Measurements from ENCODE around the gene DSC2.
"Not testable (repeated sequence)": the region's sequence is repeated elsewhere in the genome, so short reads cannot be mapped to it uniquely, and the experiment has no call there.

The DSC2 gene

DNA sequence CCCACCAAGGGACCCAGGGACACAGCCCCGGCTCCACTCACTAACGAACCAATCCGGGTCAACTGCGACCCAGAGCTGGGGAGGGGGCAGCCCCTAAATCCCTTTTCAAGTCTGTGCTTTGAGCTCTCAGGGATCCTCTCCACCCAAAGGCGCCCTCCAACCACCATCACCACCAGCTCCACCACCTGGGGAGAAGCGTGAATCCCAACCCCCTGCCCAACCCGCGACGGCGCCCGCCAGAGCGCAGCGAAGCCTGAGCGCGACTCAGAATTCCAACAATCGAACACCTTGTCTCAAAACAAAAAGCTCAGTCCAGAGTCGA lies 60.2 kb downstream of the DSC2 start:
- Histone ChIP-seq H3K4me1 (ENCODE audit: control insufficient read depth, insufficient read depth, low read length) (no peaks in the 10 kb centered on the region), H3K9me3 (replicated peaks; ENCODE audit: low read length) (peaks cover 9% of the 10 kb centered on the region), H3K36me3 (ENCODE audit: insufficient read depth, low read length) (no peaks in the 10 kb centered on the region), H3K4me3 (ENCODE audit: low read length) (no peak overlapping the region), H3K9ac (ENCODE audit: low read depth, low read length) (no peak overlapping the region), H3K4me2 (ENCODE audit: low read length) (no peak overlapping the region), H3K27me3 (ENCODE audit: control insufficient read depth, insufficient read depth, low read length) (peaks cover 18% of the 10 kb centered on the region)

DNA sequence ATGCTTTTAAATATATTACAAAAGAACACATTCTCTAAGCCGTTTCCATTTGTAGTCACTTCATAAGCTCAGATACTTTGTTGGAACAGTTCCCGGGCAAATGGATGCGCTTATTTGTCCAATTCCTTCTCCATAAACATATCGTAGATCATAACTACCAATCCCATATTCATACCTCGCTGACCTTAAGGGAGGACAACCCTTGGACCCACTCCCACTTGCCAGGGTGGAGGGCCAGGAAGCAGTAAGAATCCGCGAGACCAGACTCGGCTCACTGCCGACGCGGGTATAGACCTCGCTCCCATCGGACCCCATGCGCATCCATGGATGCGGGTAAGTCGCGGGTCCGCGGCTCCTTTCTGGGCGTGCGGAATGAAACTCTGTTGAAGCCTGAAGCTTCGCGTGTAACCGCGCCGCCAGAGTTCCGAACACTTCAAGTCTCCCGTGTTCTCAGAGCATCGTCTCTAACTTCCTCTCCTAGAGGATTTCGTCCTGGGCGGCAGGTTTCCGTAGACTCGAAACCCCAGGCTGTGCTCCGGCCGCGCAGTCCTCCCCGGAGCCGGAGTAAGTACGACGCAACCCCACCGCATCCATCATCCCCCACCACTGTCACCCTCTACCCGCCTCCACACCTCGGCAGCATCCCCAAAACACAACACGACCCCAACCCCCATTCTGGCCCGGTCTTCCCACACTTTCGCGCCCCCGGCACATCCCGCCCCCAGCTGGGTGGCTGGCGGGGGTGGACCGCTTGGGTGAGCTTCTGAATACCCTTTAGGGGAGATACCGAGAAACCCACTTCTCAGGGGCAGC lies 60.7 kb downstream of the DSC2 start:
- no peak overlapping the region for H3K4me2 ChIP-seq (ENCODE audit: low read length)
- H3K27me3 ChIP-seq (ENCODE audit: control insufficient read depth, insufficient read depth, low read length): peaks cover 18% of the 10 kb centered on the region
- H3K9me3 ChIP-seq (replicated peaks; ENCODE audit: low read length): peaks cover 9% of the 10 kb centered on the region
- no peaks in the 10 kb centered on the region for H3K36me3 ChIP-seq (ENCODE audit: insufficient read depth, low read length)
- no peaks in the 10 kb centered on the region for H3K4me1 ChIP-seq (ENCODE audit: control insufficient read depth, insufficient read depth, low read length)
- H3K4me3 ChIP-seq (ENCODE audit: low read length): no peak overlapping the region
- H3K9ac ChIP-seq (ENCODE audit: low read depth, low read length): no peak overlapping the region

DNA sequence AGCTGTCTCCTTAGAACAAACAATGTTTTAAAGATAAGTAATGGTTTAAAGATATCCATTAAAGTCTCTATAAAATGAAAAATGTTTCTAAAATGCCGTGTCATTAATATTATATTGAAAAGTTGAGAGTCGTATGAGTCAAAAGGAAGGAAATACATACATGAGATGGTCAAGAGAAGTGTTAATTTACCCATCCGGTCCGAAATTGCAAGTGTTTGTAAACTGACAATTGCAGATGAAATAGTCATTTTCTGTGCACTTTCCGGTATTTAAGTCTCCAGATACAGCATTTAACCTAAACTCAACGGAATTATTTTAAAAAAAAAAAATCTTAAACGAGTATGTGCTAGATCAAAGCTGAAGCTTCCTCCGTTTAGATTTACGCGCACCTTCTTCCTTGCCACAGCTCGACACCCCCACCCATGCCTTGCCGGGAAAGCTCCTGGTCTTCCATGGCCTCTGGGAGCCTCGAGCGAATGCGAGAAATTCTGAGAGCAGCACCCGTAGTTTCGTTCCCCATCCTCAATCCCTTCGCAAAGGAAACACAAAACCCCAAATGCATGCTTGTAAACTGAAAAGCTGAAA lies 61.4 kb downstream of the DSC2 start:
- Histone ChIP-seq H3K4me1 (ENCODE audit: control insufficient read depth, insufficient read depth, low read length) (no peaks in the 10 kb centered on the region), H3K4me3 (ENCODE audit: low read length) (no peak overlapping the region), H3K27me3 (ENCODE audit: control insufficient read depth, insufficient read depth, low read length) (peaks cover 18% of the 10 kb centered on the region), H3K9ac (ENCODE audit: low read depth, low read length) (no peak overlapping the region), H3K9me3 (replicated peaks; ENCODE audit: low read length) (peaks cover 4% of the 10 kb centered on the region), H3K36me3 (ENCODE audit: insufficient read depth, low read length) (no peaks in the 10 kb centered on the region), H3K4me2 (ENCODE audit: low read length) (no peak overlapping the region)

DNA sequence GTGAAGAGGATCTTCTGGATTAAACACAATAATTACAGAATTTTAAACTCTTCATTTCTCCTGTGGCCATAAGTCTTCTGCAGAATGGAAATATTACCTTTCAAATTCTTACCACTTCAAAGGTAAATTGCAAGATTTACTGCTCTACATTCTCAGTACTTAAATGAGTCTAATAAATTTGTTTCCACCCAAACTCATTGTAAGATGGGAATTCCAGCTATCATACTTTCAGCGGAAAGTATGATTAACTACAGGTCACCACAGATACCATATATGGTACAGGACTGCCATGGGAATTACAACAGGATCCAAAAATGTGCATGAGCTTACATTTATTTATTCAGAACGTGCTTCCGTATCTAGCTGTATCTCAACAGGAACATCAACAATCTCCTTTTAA lies 62.8 kb downstream of the DSC2 start:
- Histone ChIP-seq H3K4me3 (ENCODE audit: low read length) (no peak overlapping the region), H3K27me3 (ENCODE audit: control insufficient read depth, insufficient read depth, low read length) (peaks cover 18% of the 10 kb centered on the region), H3K36me3 (ENCODE audit: insufficient read depth, low read length) (no peaks in the 10 kb centered on the region), H3K9me3 (replicated peaks; ENCODE audit: low read length) (no peaks in the 10 kb centered on the region), H3K9ac (ENCODE audit: low read depth, low read length) (no peak overlapping the region), H3K4me1 (ENCODE audit: control insufficient read depth, insufficient read depth, low read length) (no peaks in the 10 kb centered on the region), H3K4me2 (ENCODE audit: low read length) (no peak overlapping the region)

DNA sequence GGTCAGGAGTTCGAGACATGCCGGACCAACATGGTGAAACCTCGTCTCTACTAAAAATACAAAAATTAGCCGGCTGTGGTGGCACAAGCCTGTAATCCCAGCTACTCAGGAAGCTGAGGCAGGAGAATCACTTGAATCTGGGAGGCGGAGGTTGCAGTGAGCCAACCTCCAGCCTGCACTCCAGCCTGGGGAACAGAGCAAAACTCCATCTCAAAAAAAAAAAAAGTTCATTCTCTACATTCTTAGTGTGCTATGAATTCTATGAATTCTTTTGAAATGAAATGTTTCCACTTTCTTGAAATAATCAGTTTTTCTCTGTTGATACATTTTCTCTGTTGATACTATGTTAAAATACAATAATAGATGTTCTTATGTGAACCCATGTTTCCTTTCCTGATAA lies 64.5 kb downstream of the DSC2 start:
- H3K4me1 ChIP-seq (ENCODE audit: control insufficient read depth, insufficient read depth, low read length); H3K36me3 ChIP-seq (ENCODE audit: insufficient read depth, low read length); H3K4me2 ChIP-seq (ENCODE audit: low read length); H3K9ac ChIP-seq (ENCODE audit: low read depth, low read length); H3K4me3 ChIP-seq (ENCODE audit: low read length); H3K9me3 ChIP-seq (replicated peaks; ENCODE audit: low read length): not testable (repeated sequence)
- H3K27me3 ChIP-seq (ENCODE audit: control insufficient read depth, insufficient read depth, low read length): peaks cover 18% of the 10 kb centered on the region

DNA sequence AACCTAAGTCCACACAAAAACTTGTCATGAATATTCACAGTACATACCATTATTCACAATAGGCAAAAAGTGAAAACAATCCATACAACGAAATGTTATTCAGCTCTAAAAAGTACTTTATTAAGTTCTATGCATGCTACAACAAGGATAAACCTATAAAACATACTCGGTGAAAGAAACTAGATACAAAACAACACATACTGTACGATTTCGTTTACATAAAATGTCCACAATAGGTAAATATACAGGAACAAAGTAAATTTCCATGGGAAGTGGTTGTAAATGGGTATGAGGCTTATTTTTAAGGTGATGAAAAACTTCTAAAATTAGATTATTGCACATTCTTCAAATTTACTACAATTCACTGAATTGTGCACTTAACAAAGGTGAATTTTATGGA lies 67.7 kb downstream of the DSC2 start:
- Histone ChIP-seq H3K27me3 (ENCODE audit: control insufficient read depth, insufficient read depth, low read length) (no peaks in the 10 kb centered on the region), H3K9me3 (replicated peaks; ENCODE audit: low read length) (no peaks in the 10 kb centered on the region), H3K9ac (ENCODE audit: low read depth, low read length) (no peak overlapping the region), H3K4me1 (ENCODE audit: control insufficient read depth, insufficient read depth, low read length) (no peaks in the 10 kb centered on the region), H3K36me3 (ENCODE audit: insufficient read depth, low read length) (no peaks in the 10 kb centered on the region), H3K4me2 (ENCODE audit: low read length) (no peak overlapping the region), H3K4me3 (ENCODE audit: low read length) (no peak overlapping the region)

DNA sequence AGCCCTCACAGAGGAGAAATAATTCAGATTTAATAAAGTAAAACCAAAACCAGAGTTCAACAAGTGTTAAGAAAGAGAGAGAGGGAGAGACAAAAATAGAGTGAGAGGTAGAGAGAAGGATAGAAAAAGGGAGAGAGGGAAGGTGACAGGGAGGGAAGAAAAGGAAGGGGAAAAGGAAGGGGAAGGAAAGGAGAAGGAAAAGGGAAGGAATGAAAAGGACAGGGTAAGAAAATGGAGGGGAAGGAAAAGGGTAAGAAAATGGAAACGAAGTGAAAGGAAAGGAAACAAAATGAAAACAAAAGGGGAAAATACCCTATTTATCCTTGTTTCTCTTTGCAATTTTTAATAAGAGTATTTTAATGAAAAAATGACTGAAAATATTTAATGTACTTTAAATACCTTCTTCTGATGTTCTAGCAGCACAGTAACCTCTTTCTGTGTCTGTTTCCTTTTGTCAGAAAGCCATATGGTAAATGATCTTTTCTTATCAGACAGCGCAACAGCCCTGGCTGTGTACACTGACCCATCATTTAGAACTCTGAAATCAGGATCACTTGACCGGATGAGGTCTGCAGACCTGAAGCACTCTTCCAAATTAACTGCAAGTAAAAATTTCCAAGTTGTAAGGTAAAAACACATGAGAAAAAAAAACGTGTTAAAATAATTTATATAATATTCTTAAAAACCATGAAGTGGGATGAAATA lies 71.5 kb downstream of the DSC2 start:
- H3K4me2 ChIP-seq (ENCODE audit: low read length): no peak overlapping the region
- no peaks in the 10 kb centered on the region for H3K36me3 ChIP-seq (ENCODE audit: insufficient read depth, low read length)
- no peaks in the 10 kb centered on the region for H3K4me1 ChIP-seq (ENCODE audit: control insufficient read depth, insufficient read depth, low read length)
- no peak overlapping the region for H3K4me3 ChIP-seq (ENCODE audit: low read length)
- no peaks in the 10 kb centered on the region for H3K27me3 ChIP-seq (ENCODE audit: control insufficient read depth, insufficient read depth, low read length)
- H3K9me3 ChIP-seq (replicated peaks; ENCODE audit: low read length): no peaks in the 10 kb centered on the region
- H3K9ac ChIP-seq (ENCODE audit: low read depth, low read length): no peak overlapping the region

DNA sequence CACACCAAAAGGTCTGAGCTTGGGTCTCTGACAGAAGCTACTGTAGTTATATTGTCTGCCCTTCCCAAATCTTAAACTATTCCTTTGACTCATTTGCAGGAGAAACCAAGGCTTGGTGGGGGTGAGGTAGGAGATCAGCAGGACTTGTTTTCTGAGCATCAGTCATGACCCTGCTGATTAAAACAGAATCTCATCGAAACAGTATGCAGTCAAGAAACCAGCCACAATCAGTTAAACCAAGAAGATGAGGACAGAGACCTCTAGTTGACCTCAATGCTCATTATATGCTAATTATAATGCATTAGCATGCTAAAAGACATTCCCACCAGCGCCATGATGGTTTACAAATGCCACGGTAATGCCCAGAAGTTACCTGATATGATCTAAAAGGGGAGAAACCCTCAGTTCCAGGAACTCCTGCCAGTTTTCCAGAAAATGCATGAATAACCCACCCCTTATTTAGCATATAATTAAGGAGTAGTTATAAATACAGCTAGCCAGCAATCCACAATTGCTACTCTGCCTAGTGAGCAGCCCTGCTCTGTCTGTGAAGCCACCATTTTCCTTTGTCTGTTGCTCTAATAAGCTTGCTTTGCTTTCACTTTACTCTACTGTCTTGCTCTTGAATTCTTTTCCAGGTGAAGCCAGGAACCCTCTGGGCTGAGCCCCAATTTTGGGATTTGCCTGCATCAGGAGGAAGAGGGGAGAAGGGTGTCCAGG lies 86.3 kb downstream of the DSC2 start:
- H3K4me1 ChIP-seq (ENCODE audit: control insufficient read depth, insufficient read depth, low read length): no peaks in the 10 kb centered on the region
- no peak overlapping the region for H3K4me3 ChIP-seq (ENCODE audit: low read length)
- H3K36me3 ChIP-seq (ENCODE audit: insufficient read depth, low read length): no peaks in the 10 kb centered on the region
- no peaks in the 10 kb centered on the region for H3K27me3 ChIP-seq (ENCODE audit: control insufficient read depth, insufficient read depth, low read length)
- no peak overlapping the region for H3K4me2 ChIP-seq (ENCODE audit: low read length)
- H3K9me3 ChIP-seq (replicated peaks; ENCODE audit: low read length): peaks cover 5% of the 10 kb centered on the region
- H3K9ac ChIP-seq (ENCODE audit: low read depth, low read length): no peak overlapping the region

DNA sequence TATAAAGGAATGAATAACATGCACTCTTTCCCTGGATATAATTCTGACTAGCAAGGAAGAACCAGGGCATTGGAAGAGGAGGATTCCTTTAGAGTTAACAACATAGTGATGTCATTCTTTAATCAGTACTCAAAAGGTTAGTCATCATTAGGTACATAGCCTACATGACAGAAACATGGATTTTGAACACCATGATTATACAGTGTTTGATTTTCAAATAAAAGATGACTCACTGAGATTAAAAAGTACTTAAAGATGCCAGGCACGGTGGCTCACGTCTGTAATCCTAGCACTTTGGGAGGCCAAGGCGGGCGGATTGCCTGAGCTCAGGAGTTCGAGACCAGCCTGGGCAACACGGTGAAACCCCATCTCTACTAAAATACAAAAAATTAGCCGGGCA lies 90.8 kb downstream of the DSC2 start:
- not testable (repeated sequence) for H3K4me2 ChIP-seq (ENCODE audit: low read length); H3K4me3 ChIP-seq (ENCODE audit: low read length); H3K27me3 ChIP-seq (ENCODE audit: control insufficient read depth, insufficient read depth, low read length); H3K36me3 ChIP-seq (ENCODE audit: insufficient read depth, low read length); H3K9me3 ChIP-seq (replicated peaks; ENCODE audit: low read length); H3K4me1 ChIP-seq (ENCODE audit: control insufficient read depth, insufficient read depth, low read length); H3K9ac ChIP-seq (ENCODE audit: low read depth, low read length)

DNA sequence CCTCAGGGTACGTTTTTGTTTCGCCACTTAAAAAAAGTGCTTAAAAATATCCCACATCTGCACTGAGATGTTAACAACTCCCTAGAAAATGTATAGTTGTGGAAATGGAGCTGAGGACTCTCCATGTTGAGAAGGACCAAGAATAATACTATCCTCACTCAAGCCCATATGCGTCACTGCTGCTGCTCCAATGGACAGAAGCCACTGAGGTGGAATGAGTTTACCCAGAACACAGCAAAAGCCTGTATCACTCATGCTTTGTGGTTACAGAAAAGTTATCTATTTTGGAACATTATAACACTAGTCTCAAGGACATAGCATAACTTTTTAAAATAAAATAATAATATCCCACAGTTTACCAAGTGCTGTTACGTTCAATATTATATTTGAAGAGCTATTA lies 91.6 kb downstream of the DSC2 start:
- Histone ChIP-seq H3K4me3 (ENCODE audit: low read length) (no peak overlapping the region), H3K27me3 (ENCODE audit: control insufficient read depth, insufficient read depth, low read length) (no peaks in the 10 kb centered on the region), H3K9ac (ENCODE audit: low read depth, low read length) (no peak overlapping the region), H3K36me3 (ENCODE audit: insufficient read depth, low read length) (no peaks in the 10 kb centered on the region), H3K9me3 (replicated peaks; ENCODE audit: low read length) (no peaks in the 10 kb centered on the region), H3K4me1 (ENCODE audit: control insufficient read depth, insufficient read depth, low read length) (no peaks in the 10 kb centered on the region), H3K4me2 (ENCODE audit: low read length) (no peak overlapping the region)
